ENCODE measurements around the gene MEI1. TPM values are rescaled to one million over a fixed set of nuclear protein-coding genes. Genes with fewer than 3 reads are reported as not detected.

Gene MEI1
- total RNA-seq, 1 donor from 2014 or later = 0.16 TPM

DNA sequence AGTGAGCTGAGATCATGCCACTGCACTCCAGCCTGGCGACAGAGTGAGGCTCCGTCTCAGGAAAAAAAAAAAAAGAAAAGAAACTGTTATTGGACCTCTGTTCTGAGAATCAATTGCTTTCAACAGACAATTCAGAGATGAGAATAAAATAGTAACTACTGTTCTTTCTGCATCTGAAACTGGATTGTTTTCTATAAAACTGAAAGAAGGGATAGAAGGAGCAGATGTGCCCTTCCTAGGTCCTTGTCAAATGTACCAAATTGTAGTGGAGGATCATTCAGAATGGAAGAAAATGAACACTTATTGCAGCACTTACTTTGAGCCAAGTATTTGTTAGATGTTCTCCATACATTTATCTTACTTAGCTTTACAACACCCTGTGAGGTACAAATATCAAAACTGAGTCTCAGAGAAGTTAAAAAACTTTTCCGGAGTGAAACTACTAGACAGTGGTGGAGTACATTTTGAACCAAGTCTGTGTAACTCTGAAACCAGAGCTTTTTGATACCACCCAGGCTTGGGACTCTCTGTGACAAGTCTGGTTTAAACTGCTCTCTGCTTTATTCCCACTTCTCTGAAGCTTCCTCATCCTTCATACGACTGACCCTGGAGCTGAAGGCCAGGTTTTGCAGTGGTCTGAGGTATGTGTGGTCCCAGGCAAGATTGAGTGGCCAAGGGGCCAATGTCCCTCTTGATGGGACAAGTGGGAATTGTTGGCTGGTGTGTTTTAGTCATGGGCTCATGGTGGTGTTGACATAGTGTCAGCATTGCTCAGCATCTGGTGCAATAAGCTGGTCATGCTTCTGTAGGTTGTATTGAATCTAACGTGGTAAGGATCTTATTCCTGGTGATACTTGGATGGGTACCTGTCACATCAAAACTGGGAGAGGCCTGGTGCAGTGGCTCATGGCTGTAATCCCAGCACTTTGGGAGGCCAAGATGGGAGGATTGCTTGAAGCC, 53.0 kb downstream of the MEI1 start:
- no peak for DNase-seq

DNA sequence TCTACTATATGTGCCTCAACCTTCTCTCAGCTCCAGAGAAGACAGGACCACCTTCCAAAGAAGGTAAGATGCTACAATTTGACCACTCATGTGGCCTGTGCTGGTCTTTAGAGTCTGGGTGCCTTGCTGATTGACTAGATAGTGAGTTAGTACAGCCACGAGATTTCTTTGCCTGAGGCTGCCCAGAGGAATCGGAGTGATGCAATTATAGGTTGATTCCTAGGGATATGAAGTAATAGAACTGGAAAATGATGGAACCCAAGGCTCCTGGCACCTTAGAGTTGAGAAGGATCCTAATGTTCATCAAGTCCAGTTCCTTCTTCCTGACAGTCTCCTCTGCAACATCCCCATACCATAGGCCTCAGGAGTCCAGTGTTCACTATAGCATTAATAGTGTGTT, 54.7 kb downstream of the MEI1 start:
- DNase-seq = no peak

DNA sequence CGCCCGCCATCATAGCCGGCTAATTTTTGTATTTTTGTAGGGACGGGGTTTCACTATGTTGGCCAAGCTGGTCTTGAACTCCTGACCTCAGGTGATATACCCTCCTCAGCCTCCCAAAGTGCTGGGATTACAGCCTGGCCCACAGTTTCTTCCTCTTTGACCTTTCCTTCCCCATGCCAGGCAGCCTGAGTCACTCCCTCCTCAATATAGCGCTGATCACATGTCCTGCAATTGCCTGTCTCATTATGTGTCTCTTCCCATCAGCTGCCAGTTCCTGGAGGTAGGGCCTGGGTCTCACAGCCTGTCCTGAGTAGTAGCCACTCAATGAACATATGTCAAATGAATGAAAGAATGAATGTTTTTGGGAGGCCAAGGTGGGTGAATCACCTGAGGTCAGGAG, 58.2 kb downstream of the MEI1 start:
- no peak for DNase-seq

DNA sequence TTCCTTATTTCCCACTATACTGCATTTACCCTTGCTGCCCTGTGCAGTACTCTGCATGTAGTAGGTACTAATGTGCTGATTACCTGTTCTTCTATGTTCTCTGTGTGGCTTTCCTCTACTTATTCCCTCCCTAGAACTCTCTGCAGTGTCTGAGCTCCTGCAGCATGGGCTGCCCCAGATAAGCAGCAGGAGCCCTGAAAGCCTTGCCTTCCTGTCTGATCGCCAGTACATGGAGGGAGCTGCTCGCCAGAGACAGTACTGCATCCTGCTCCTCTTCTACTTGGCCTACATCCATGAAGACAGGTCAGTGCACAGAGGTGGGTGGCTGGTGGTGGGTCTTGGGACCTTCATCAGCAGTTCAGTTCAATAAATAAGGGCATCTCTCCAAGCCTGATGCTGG, 58.9 kb downstream of the MEI1 start:
- DNase-seq = no peak

DNA sequence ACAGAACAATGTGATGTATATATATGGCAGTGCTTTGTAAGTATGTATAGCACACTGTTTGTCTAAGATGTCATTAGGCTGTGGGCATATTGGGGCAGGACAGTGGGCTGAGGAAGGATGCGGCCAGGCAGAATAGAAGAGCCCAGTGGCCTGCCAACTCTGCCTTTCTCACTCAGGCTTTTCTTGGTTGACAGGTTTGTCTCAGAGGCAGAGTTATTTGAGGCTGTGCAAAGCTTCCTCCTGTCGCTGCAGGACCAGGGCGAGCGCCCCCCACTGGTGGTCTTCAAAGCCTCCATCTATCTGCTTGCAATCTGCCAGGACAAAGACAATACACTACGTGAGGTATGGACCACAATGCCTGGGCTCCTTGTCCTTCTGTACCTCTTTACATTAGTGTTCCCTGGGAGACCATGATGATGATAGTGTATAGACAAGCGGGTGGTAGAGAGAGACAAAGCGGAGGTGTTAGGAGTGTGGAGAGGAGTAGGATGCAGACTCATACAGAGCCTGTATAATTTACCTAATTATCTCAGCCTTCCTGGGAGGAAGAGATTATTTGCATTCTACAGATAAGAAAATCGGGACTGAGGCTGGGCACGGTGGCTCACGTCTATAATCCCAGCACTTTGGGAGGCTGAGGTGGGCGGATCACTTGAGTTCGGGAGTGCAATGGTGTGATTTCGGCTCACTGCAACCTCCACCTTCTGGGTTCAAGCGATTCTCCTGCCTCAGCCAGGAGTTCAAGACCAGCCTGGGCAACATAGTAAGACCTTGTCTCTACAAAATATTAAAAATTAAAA, 63.9 kb downstream of the MEI1 start:
- DNase-seq = no peak

DNA sequence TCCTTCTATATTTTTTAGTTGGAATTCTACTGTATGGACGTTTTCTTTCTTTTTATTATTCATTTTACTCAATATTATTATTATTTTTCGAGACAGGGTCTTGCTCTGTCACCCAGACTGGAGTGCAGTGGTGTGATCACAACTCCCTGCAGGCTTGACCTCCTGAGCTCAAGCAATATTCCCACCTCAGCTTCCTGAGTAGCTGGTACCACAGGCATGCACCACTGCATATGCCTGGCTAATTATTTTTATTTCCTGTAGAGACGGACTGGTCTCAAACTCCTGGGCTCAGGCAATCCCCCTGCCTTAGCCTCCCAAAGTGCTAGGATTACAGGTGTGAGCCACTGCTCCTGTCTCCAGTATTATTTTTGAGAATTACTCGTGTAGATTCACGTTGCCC, 67.2 kb downstream of the MEI1 start:
- no peak for DNase-seq

DNA sequence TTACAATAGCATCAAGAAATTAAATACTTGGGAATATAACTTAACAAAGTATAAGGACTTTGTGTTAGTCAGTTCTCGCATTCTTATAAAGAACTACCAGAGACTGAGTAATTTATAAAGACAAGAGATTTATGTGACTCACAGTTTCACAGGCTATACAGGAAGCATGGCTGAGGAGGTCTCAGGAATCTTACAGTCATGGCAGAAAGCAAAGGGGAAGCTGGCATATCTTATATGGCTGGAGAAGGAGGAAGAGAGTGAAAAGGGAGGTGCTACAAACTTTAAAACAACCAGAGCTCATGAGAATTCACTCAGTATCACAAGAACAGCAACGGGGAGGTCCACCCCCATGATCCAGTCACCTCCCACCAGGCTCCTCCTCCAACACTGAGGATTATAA, 69.1 kb downstream of the MEI1 start:
- DNase-seq = no peak

DNA sequence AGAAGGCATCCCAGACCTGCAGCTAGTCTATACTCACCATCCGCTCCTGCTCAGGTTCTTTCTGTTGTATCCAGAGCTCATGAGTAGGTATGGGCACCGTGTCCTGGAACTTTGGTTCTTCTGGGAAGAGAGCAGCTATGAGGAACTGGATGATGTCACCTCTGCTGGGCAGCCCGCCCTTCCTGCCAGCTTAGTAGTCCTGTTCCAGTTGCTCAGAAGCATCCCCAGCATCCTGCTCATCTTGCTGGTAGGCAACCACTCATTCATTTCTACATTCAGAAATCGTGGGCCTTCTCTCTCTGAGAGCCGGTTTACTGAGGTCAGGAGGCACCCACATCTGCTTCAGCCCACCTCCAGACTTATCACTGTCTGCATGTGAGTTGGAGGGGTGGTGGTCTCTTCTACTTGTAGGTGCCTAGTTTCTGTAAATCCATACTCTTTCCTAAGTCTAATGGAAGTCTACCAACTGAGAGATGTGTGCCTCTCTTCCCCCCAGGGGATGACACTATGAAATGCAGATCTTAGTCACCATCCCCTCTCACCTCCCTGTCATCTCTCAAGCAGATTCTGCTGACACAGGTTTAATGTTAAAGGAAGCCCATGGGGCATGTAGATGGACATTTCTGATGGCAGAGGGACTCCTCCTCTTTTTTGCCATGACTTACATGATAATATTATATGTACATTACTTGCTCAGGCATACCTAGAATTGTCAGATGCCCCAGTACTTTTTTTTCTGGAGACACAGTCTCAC, 71.6 kb downstream of the MEI1 start:
- DNase-seq = no peak

DNA sequence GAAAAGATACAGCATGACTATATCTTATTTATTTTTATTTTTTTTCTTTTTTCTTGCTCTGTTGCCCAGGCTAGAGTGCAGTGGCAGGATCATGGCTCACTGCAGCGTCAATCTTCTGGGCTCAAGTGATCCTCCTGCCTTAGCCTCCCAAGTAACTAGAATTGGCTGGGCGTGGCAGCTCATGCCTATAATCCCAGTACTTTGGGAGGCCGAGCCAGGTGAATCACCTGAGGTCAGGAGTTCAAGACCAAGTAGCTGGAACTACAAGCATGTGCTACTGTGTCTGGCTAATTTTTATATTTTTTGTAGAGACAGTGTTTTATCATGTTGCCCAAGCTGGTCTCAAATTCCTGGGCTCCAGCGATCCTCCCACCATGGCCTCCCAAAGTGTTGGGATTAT, 72.9 kb downstream of the MEI1 start:
- DNase-seq = no peak

DNA sequence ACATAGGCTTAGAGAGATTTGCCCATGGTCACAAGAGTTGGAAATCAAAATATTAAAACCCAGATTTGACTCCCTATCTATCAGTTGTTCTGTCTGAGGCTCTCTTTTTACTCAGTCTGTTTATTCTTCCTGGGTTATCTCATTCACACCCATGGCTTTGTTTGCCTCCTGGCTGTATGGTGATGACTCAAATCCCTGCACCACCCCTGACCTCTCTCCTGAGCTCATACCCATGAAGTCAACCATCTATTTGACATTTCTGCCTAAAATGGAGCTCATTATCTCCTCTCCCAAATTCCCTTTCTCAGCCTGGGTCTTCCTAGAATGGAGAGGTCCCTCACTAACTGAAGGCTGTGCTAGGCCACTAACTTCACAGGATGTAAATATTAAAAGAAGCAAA, 73.3 kb downstream of the MEI1 start:
- no peak for DNase-seq

DNA sequence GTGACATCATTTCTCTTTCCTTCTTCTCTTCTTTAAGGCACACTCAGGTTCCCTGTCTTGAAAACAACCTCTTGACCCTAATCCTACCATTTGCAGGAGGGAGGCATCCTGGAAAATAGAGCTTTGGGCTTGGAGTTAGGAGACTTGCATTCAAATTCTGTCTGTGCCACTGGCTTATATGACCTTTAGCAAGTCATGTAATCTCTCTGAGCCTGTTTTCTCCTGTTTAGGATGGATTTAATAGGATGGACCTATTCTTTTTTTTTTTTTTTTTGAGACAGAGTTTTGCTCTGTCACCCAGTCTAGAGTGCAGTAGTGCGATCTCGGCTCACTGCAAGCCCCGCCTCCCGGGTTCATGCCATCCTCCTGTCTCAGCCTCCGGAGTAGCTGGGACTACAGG, 76.0 kb downstream of the MEI1 start:
- DNase-seq = no peak

DNA sequence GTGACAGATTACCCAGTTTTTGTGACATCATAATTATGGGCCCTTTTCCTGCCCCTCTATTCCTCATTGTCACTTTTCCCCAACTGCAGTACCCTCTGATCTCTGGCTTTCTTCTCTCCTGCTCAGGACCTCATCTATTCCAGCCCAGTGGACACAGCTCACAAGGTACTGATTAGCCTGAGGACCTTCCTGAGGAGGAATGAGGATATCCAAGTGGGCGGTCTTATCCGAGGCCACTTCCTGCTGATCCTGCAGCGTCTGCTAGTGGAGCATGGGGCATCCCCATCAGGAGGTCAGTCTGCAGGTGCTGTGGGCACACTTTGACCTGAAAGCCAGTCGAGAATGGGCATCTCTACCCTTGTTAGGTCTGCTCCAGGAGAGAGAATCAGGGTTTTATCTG, 76.7 kb downstream of the MEI1 start:
- DNase-seq = no peak

DNA sequence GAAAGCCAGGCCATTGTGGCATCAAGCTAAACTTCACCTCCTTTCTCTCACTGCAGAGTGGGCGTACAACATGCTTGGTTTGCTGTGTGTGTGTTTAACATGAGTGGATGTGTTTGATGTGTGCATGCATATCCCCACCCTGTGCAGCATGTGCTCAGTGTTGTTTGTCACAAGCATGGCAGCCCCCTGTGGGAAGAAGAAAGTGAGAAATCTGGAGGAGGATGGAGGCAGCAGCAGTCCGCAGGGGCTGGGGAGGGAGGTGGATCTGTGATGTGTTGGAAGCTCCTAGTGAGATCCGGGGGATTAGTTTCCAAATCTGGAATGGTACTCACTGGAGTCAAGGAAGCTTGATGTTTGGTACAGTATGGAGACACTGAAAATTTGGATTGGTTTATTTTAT, 77.1 kb downstream of the MEI1 start:
- DNase-seq = no peak

DNA sequence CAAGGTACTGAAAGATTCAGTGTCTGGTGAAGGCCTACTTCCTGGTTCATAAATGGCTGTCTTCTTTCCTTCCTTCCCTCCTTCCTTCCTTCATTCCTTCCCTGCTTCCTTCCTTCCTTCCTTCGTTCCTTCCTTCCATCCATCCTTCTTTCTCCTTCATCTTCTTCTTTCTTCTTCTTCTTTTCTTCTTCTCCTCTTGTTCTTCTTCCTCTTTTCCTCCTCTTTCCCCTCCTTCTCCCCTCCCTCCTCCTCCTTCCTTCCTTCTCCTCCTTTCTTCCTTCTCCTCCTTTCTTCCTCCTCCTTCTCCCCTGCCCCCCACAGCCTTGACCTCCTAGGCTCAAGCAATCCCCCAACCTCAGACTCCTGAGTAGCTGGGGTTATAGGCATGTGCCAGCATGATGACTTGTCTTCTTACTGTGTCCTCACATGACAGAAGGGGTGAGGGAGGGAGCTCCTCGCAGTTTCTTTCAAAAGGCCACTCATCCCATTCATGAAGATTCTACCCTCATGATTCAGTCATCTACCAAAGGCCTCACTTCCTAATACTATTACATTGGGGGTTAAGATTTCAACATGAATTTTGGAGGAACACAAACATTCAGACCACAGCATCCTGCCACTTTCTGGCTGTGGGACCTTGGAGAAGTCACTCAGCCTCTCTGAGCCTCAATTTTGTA, 78.6 kb downstream of the MEI1 start:
- DNase-seq = no peak

DNA sequence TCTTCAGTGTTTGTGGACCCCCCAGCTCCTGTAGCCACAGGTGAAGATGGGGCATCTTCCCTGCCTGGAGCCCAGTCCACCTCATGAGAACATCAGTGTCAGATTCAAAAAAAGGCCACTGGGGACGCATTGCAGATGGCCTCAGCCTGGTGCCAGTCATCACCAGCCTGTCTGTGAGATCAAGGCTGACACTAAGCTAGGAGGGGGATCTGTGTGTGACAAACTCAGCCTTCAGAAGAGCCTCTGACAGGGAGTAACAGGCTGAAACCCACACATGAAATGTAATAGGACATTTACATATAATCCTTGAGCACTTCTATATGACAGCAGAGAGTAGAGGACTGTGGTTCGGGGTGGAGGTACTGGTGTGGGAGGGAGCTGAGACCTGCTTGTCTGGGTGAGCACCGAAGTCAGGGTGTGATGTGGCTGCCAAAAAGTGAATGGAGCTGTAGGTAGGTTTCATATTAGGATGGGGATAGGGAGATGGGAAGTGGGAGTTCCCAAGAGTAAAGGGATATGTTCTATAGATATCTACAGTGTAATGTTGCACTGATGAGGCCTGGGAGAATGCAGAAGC, 80.7 kb downstream of the MEI1 start:
- DNase-seq = no peak

DNA sequence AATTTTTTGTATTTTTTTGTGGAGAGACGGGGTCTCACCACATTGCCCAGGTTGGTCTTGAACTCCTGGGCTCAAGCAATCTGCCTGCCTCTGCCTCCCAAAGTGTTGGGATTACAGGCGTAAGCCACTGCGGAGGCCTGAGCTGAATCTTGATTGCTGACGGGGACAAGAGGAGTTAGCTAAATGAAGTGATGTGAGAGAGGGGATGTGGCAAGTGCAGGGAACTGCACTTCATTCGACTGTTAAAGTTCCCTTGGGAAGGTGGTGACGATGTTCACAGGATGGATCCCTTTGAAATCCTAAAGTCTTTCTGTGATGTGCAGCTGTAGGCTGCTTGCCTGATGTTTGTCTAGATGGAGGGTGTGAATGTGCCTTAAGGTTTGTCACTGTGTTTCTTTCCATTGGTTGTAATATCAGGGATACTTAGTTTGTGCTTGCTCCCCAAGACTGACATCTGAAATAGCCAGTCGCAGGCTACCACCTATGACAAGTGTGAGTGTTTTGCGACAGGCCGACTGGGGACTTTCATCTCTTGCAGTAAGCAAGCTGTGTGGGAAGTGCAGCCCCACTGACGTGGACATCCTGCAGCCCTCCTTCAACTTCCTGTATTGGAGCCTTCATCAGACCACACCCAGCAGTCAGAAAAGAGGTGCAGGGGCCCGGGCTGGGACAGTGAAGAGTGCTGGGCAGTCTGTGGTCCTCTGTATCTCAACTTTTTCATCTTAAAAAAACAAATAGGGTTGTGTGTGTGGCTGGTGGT, 81.6 kb downstream of the MEI1 start:
- peak; percentile 6 for DNase-seq

DNA sequence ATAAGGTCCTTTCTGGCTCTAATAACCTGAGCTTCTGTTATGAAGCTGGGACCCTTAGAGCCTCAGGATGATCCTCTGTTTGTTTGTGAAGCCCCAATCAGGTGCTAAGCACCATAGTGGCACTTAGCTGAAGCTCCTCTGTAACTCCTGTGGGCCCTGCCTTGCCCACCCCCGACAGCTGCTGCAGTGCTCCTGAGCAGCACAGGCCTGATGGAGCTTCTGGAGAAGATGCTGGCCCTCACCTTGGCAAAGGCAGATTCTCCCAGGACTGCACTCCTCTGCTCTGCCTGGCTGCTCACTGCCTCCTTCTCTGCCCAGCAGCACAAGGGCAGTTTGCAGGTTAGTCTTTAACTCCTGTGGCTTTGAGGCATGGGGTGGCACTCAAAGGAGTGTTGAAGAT, 82.2 kb downstream of the MEI1 start:
- no peak for DNase-seq

DNA sequence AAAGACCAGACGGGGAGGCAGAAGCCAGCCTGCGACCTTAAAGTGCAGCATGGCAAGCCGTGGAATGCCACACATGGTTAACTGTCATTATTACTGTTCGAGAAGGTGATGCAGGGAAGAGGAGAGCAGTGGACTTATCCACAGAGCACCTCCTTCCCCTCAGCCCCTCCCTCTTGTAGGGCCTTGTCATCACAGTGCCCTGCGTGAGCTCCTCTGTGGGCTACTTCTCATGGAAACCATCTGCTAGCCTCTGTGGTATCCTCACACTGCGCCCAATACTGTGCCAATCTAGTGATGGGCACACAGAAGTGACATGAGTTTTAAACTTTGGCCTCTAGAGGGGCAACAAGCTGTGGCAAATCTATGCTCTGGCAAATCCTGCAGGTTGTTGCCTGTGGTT, 83.0 kb downstream of the MEI1 start:
- DNase-seq = no peak

DNA sequence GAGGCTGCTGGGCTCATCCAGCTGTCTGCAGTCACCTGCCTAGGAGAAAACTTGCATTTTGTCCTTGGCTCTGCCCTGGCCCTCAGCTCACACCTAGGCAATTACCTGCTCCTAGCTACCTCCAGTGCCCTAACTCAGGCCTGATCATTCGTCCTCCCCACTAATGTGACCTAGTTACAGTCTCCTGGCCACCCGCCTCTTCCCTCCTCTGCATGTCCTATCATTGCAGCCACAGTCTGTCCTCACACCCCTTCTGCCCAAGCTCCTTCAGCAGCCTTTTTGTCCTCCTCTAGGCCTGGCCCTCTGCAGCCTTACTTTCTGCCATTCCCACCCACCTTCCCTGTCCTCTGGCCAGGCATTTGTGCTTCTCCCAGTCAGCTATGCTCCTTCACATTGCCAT, 83.4 kb downstream of the MEI1 start:
- no peak for DNase-seq

DNA sequence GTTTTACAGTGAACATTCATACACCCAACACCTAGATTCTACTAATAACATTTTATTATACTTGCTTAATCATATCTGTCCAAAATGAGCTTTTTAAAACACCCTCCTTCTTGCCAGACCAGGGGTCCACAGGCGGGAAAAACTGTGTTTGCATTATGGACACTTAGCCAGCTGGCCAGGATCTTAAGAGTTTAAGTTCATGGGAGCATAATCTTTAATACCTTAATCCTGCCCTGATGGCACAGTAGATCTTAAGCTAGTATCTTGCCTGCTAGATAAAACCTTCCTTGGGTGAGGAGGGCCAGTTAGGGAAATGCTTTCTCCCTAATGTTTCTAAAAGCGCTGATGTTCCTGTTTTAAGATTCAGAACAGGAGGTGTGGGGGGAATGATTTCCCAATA, 88.0 kb downstream of the MEI1 start:
- no peak for DNase-seq

DNA sequence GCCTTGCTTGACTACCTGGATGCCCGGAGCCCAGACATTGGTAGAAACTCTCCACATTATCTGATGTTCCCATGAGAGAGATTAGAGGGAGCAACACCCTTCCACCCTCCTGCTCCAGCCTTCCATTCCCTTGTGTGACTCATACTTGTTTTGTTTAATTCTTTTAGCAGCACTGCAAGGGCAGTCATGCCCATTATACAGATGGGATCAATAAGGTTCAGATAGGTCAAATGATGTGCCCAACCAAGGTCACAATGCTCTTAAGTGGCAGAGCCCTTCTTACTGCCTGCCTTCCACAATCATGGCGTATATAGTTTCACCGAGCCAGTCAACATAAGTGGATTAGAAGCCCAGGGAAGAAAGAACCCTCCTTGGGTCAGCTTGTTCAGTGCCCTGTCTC, 94.6 kb downstream of the MEI1 start:
- no peak for DNase-seq
